Uterus (tissue), 4 donors: ENCODE data around the gene TNRC18. TPM values are rescaled to one million over a fixed set of nuclear protein-coding genes. Genes with fewer than 3 reads are reported as not detected.

Experiments used
- DNase-seq, 2 donors: peaks; one replicate each; pipeline ENCODE4 v3.0.0-alpha.2; 2019 to 2020
- H3K27ac ChIP-seq, 2 donors: fragments of 200-600 bp; sonication (generic); 1 replicate in 1 of 2; 2 replicates in 1 of 2; pipeline ENCODE4 v1.5.1; 2016 to 2018
- H3K27me3 ChIP-seq, 2 donors: fragments of 200-600 bp; sonication (generic); one replicate each; pipeline ENCODE4 v1.5.1; 2018 to 2019; ENCODE audit warnings: control low read depth in 1 of 2
- H3K36me3 ChIP-seq, 2 donors: fragments of 200-600 bp; sonication (generic); one replicate each; pipeline ENCODE4 v1.5.1; 2019; ENCODE audit warnings: control low read depth in 1 of 2
- H3K4me1 ChIP-seq, 2 donors: fragments of 200-600 bp; sonication (generic); one replicate each; pipeline ENCODE4 v1.5.1; 2018 to 2019; ENCODE audit warnings: control low read depth in 1 of 2
- H3K4me3 ChIP-seq, 2 donors: fragments of 200-600 bp; sonication (generic); 1 replicate in 1 of 2; 2 replicates in 1 of 2; pipeline ENCODE4 v1.5.1; 2018 to 2019; ENCODE audit warnings: mild to moderate bottlenecking in 1 of 2
- H3K9me3 ChIP-seq, 2 donors: fragments of 200-600 bp; sonication (generic); one replicate each; pipeline ENCODE4 v1.5.1; 2019; ENCODE audit warnings: control low read depth in 1 of 2
- POLR2A ChIP-seq, 2 donors: fragments of 450-650 bp; IDR thresholded peaks; one replicate each; pipeline ENCODE4 v1.6.1; 2016; ENCODE audit warnings: antibody characterized with exemption in 2 of 2, mild to moderate bottlenecking in 1 of 2, moderate library complexity in 1 of 2
- intact Hi-C: fragments of 100-400 bp; cut with DNase I; formaldehyde crosslinking; loops from one replicate; pipeline ENCODE4 v1.15.1; 2023; ENCODE audit warnings: low total_unique reads
- total RNA-seq, 4 donors: library from RNA; depleted of rRNA in 3 of 4; stranded (reverse); fragments of >200 nt in 3 of 4; gene quantifications; one replicate each; pipeline versions ENCODE4 v1.1.0 to v1.2.4, GENCODE V29; 2014 to 2023
- TF ChIP-seq, protein P1 (sequence below), 4 experiments: fragments of 200-600 bp in 2 of 4; fragments of 450-650 bp in 2 of 4; sonication (generic) in 2 of 4; IDR thresholded peaks; one replicate each; pipeline ENCODE4 v1.5.1; 2016 to 2019; ENCODE audit warnings: antibody characterized with exemption in 4 of 4, mild to moderate bottlenecking in 2 of 4, moderate library complexity in 1 of 4
- donor health status: DM: yes; HTN: yes; CAD: no.

Gene TNRC18
- total RNA-seq, 4 donors from 2014 or later = 28.2 to 179 (median 62.1) TPM

DNA sequence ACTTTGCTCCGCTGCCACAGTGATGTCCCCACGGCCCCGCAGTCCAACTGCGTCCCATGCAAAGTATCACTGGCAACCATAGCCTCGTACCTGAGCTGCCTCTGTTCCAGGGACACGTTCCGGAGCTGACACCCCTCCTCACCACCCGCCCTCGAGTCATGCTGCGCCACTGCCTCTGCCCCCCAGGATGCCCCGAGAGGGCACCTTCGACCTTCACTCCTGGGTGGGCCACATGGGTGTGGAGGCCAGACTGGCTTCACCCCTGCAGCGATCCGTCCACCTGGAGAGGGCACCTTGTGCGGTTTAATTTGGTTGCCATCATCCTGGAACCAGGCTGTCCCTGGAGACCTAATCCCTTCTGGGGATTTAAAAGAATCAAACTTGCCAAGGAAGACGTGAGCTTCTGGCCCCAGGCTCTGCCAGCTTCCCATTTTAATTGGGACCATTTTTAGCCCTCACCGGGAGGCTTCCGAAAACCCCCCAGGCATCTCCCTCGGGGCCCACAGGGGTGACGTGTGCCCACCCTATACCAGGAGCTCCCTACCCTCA lies 19.2 kb upstream of the TNRC18 start:
- no peak for DNase-seq
- TF ChIP-seq POLR2A (IDR thresholded peaks at IDR 0.05) = no peak
- TF ChIP-seq, protein P1, sequence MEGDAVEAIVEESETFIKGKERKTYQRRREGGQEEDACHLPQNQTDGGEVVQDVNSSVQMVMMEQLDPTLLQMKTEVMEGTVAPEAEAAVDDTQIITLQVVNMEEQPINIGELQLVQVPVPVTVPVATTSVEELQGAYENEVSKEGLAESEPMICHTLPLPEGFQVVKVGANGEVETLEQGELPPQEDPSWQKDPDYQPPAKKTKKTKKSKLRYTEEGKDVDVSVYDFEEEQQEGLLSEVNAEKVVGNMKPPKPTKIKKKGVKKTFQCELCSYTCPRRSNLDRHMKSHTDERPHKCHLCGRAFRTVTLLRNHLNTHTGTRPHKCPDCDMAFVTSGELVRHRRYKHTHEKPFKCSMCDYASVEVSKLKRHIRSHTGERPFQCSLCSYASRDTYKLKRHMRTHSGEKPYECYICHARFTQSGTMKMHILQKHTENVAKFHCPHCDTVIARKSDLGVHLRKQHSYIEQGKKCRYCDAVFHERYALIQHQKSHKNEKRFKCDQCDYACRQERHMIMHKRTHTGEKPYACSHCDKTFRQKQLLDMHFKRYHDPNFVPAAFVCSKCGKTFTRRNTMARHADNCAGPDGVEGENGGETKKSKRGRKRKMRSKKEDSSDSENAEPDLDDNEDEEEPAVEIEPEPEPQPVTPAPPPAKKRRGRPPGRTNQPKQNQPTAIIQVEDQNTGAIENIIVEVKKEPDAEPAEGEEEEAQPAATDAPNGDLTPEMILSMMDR (IDR thresholded peaks at IDR 0.05) = no peak
- H3K4me1 ChIP-seq = no peaks in the 10 kb centered on the region
- no peaks in the 10 kb centered on the region for H3K27me3 ChIP-seq
- H3K4me3 ChIP-seq = no peak overlapping the region
- no peaks in the 10 kb centered on the region for H3K9me3 ChIP-seq
- no peak overlapping the region for H3K27ac ChIP-seq
- no peaks in the 10 kb centered on the region for H3K36me3 ChIP-seq
- intact Hi-C loops = no loop called here

DNA sequence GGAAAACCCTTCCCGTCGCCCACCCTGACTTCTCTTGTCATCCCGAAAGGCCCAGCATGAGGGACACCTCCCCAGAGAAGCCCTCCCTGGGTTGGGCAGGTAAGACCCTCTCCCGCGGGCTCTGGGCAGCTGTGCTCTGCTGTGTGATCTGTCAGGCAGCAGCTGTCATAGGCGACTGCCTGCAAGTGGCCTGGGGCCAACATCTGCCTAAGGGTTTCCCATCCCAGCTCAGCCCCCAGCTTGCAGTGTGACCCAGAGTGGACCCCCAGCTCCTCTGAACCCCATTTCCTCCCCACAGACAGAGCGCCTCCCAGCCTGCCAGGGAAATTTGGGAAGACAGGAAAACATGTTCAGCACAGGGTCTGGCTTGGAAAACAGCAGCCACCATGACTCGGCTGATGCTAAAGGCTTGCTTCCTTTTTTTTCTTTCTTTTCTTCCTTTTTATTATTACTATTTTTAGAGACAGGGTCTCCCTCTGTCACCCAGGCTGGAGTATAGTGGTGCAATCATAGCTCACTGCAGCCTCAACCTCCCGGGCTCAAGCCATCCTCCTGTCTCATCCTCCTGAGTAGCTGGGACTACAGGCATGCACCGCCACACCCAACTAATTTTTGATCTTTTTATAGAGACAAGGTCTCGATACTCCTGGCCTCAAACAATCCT lies 18.3 kb upstream of the TNRC18 start:
- no peak overlapping the region for H3K4me3 ChIP-seq
- no peaks in the 10 kb centered on the region for H3K27me3 ChIP-seq
- no peaks in the 10 kb centered on the region for H3K9me3 ChIP-seq
- no peak for TF ChIP-seq POLR2A (IDR thresholded peaks at IDR 0.05)
- TF ChIP-seq, protein P1 (IDR thresholded peaks at IDR 0.05) = no peak
- intact Hi-C loops = no loop called here
- no peaks in the 10 kb centered on the region for H3K4me1 ChIP-seq
- H3K36me3 ChIP-seq = no peaks in the 10 kb centered on the region
- no peak overlapping the region for H3K27ac ChIP-seq
- no peak for DNase-seq

DNA sequence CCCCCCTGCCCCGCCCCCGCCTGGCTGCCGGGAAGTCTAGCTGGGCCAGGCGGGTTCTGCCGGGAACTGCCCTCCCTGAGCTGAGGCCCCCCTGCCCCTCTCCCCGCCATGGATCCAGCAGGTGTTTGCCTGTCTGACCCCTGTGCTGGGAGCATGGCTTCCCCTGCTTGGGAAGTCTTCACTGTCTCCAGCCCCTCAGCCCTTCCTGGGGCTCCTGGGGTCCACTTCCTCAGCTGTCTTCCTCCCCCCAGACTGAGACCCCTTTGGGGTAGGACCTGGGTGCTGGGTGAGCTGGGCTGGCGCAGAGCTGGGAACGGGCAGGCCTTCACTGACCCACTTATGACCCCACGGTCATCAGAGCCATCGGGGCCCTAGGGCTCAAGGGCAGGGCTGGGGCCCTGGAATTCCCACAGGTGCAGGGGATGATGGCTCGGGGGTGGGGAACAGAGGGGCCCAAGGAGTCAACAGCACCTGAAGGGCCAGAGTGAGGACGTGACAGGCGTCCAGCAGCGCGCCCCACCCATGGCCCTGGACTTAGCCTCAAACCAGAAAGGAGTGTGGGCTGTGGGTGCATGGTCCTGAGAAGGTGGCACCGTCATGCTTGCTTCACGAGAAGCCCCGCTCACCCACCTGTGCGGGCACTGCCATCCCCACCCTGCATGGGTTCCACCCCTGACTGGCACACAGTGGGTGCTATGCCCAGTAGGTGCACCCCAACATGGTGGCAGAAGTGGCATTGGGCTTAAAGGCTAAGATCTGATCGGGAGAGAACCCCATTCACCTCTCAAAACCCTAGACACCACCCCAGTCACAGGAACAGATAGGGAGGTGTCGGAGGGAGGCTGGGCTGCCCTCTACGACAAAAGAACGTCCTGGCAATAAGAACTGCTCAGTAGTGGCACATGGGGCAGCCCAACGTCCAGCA lies 16.2 kb upstream of the TNRC18 start:
- no peak for DNase-seq
- H3K4me1 ChIP-seq = no peaks in the 10 kb centered on the region
- no peaks in the 10 kb centered on the region for H3K36me3 ChIP-seq
- no peaks in the 10 kb centered on the region for H3K9me3 ChIP-seq
- H3K4me3 ChIP-seq = no peak overlapping the region
- TF ChIP-seq, protein P1 (IDR thresholded peaks at IDR 0.05) = no peak
- TF ChIP-seq POLR2A (IDR thresholded peaks at IDR 0.05) = no peak
- intact Hi-C loops = no loop called here
- no peaks in the 10 kb centered on the region for H3K27me3 ChIP-seq
- H3K27ac ChIP-seq = no peak overlapping the region

DNA sequence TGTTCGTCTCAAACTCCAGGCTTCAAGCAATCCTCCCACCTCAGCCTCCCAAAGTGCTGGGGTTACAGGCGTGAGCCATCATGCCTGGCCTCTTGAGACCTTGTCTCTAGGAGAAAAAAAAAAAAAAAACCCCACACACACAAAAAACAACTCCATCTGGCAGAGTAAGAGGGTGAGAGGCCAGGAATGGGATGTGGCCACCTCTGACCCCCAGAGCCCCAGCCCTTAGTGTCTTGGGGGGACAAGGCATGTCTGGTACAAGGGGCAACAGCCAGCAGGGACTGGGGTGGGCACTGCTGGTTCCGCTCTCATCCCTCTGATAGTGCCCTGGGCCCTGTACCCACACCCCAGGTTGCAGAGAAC lies 15.6 kb upstream of the TNRC18 start:
- Histone ChIP-seq H3K27me3 (no peaks in the 10 kb centered on the region), H3K4me1 (no peaks in the 10 kb centered on the region), H3K4me3 (no peak overlapping the region), H3K27ac (no peak overlapping the region), H3K9me3 (no peaks in the 10 kb centered on the region), H3K36me3 (no peaks in the 10 kb centered on the region)
- TF ChIP-seq, protein P1 (IDR thresholded peaks at IDR 0.05) = no peak
- TF ChIP-seq POLR2A (IDR thresholded peaks at IDR 0.05) = no peak
- no peak for DNase-seq
- intact Hi-C loops = no loop called here

DNA sequence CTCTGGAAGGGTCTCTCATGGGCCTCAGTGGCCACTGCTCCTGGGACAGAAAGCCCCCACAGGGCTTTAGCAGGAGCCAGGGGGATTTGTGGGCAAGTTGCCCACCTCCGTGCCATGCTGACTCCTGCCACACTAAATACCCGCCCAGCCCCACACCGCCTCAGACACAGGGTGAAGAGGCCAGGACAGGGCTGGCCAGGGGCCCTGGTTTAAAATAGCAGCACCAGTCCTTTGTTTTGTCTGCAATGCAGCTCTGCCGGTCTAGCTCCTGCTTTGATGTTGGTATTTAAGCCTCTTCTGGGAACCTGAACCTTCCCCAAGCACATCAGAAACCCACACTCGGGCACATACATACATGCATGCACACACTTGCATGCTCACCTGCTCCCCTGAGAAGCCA lies 14.4 kb upstream of the TNRC18 start:
- DNase-seq = no peak
- Histone ChIP-seq H3K4me3 (no peak overlapping the region), H3K27me3 (no peaks in the 10 kb centered on the region), H3K4me1 (no peaks in the 10 kb centered on the region), H3K9me3 (no peaks in the 10 kb centered on the region), H3K27ac (no peak overlapping the region), H3K36me3 (no peaks in the 10 kb centered on the region)
- intact Hi-C loops = no loop called here
- TF ChIP-seq POLR2A (IDR thresholded peaks at IDR 0.05) = no peak
- TF ChIP-seq, protein P1 (IDR thresholded peaks at IDR 0.05) = no peak
